Measurements from ENCODE around the gene SYNPR.

The SYNPR gene

DNA sequence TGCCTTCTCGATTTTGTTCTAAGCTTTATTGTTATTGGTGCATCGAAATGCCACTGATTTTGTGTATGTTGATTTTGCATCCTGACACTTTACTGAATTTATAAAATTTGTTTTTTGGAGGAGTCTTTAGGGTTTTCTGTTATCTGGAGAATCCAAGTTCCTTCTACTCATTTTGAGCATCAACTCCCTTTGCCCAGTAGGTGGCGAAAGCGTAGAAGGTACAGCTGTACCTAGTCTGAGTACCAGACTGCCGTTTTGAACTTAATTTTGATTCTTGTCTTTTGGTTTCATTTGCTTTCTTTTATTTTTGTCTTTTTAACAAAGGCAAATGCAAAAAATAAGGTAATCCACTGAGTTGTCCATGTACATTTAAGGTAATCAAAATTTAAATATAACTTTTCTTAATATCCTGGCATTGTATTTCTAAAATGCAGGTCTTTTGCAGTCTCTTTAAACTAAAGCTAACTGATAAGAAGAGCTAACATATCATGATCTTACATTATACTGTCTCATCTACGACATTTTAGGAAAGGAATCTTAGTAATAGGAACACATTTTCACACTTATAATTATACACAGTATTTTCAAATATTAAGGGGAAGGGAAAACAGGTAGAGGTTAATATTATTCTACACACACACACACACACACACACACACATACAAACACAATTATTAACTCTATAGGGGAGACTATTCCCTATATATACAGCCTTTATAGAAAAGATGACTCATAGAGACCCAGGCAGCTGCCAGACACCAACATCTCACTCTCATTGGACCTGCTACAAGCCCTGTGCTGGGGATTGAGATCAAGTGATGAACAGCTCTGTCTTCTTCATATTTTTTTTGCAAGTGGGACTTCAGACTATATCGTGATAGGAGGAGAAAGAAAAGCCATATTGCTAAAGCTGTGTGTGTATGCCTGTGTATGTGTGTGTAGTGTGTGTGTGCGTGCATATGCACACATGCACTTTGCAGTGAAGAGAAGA lies 71.8 kb downstream of the SYNPR start:
- H3K9ac ChIP-seq (ENCODE audit: insufficient read length): no peak overlapping the region
- TF ChIP-seq EZH2 (IDR thresholded peaks at IDR 0.05) (no peak), FOXP2 (optimal IDR thresholded peaks at IDR 0.05; ENCODE audit: control extremely low read depth, extremely low read length, insufficient read depth) (no peak), POLR2AphosphoS5 (IDR thresholded peaks at IDR 0.05; ENCODE audit: borderline replicate concordance, low read depth, low read length) (no peak)
- H3K36me3 ChIP-seq (ENCODE audit: insufficient read depth, low read length): no peaks in the 10 kb centered on the region
- no peak overlapping the region for H3K27ac ChIP-seq
- H3K4me3 ChIP-seq: no peak overlapping the region
- no peaks in the 10 kb centered on the region for H3K9me3 ChIP-seq (ENCODE audit: low read depth, low read length)
- no peak for DNase-seq (ENCODE audit: low read depth, low spot score)

DNA sequence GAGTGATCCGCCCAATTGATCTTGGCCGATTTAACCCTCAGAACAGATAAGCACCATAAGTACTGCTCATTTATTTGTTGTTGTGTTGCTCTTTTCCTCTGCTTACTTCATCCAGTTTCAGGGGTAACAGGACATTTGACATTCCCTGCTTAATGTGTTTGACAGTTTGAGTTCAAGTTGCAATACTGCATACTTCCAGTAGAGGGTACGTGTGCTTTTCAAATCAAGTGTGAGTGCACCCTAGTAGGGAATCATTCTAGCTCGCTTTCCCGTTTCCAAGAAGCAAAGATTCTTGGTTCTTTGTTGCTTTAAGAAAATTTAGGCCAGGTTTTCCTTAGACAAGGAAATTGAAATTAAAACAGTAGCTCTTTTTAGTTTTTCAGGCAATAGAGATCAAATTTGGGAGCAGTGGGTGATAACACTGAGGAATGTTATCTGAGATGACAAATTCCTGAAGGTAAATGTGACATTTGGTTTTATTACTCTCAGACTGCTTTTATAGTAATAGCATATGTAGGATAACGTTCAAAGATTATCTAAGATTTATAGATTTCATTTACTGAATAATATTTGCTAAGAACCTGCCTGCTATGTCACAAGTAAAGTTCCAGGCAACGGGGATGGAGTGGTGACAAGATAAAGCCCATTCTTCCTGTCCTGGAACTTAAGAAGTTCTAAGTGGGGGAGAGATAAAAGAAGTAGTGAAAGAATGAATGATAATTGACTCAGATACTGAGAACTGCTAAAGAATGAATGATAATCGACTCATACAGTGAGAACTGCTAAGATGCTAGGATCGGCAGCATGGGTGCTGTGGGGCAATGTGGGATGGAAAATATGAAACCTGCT lies 73.3 kb downstream of the SYNPR start:
- H3K9me3 ChIP-seq (ENCODE audit: low read depth, low read length): no peaks in the 10 kb centered on the region
- DNase-seq (ENCODE audit: low read depth, low spot score): no peak

DNA sequence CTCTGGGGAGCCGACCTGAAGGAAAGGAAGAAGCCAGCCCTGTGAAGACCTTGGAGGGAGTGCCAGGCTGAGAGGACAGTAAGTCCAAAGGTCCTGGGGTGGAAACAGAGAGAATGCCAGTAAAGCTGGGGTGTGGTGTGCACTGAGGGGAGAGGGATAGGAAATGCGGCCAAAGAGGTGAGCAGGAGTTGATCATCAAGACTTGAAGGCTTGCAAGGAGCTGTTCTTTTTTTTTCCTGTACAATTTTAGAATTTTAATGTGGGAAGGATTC lies 73.8 kb downstream of the SYNPR start:
- no peak overlapping the region for H3K9ac ChIP-seq (ENCODE audit: insufficient read length)
- DNase-seq (ENCODE audit: low read depth, low spot score): no peak
- H3K27ac ChIP-seq: no peak overlapping the region
- H3K36me3 ChIP-seq (ENCODE audit: insufficient read depth, low read length): no peaks in the 10 kb centered on the region
- TF ChIP-seq FOXP2 (optimal IDR thresholded peaks at IDR 0.05; ENCODE audit: control extremely low read depth, extremely low read length, insufficient read depth) (no peak), POLR2AphosphoS5 (IDR thresholded peaks at IDR 0.05; ENCODE audit: borderline replicate concordance, low read depth, low read length) (no peak), EZH2 (IDR thresholded peaks at IDR 0.05) (no peak)
- no peak overlapping the region for H3K4me3 ChIP-seq
- H3K9me3 ChIP-seq (ENCODE audit: low read depth, low read length): no peaks in the 10 kb centered on the region

More for the DNA sequence above, 73.3 kb downstream of the SYNPR start:
- no peak overlapping the region for H3K9ac ChIP-seq (ENCODE audit: insufficient read length)
- TF ChIP-seq FOXP2 (optimal IDR thresholded peaks at IDR 0.05; ENCODE audit: control extremely low read depth, extremely low read length, insufficient read depth) (no peak), POLR2AphosphoS5 (IDR thresholded peaks at IDR 0.05; ENCODE audit: borderline replicate concordance, low read depth, low read length) (no peak), EZH2 (IDR thresholded peaks at IDR 0.05) (no peak)
- no peak overlapping the region for H3K4me3 ChIP-seq
- H3K36me3 ChIP-seq (ENCODE audit: insufficient read depth, low read length): no peaks in the 10 kb centered on the region
- no peak overlapping the region for H3K27ac ChIP-seq

DNA sequence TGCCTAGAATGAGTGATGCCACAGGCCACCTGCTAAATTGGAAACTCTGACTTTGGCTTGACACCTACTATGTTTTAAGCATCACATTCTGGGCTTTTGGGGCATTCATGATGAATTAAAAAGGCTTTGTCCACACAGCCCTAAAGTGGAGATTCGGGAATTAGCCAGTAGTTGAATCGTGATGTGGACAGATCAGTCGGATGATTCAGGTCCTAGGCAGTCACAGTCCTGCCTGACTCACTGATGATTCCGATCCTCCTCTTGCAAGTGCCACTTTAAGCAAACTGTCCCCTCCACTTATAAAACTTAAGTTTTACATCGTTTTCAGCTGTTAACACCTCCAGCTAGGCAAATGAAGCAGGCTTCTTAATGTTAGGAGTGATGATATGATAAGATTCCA lies 75.3 kb downstream of the SYNPR start:
- Histone ChIP-seq H3K27ac (no peak overlapping the region), H3K36me3 (ENCODE audit: insufficient read depth, low read length) (no peaks in the 10 kb centered on the region), H3K9me3 (ENCODE audit: low read depth, low read length) (no peaks in the 10 kb centered on the region), H3K4me3 (no peak overlapping the region), H3K9ac (ENCODE audit: insufficient read length) (no peak overlapping the region)
- TF ChIP-seq FOXP2 (optimal IDR thresholded peaks at IDR 0.05; ENCODE audit: control extremely low read depth, extremely low read length, insufficient read depth) (no peak), EZH2 (IDR thresholded peaks at IDR 0.05) (no peak), POLR2AphosphoS5 (IDR thresholded peaks at IDR 0.05; ENCODE audit: borderline replicate concordance, low read depth, low read length) (no peak)
- DNase-seq (ENCODE audit: low read depth, low spot score): no peak

DNA sequence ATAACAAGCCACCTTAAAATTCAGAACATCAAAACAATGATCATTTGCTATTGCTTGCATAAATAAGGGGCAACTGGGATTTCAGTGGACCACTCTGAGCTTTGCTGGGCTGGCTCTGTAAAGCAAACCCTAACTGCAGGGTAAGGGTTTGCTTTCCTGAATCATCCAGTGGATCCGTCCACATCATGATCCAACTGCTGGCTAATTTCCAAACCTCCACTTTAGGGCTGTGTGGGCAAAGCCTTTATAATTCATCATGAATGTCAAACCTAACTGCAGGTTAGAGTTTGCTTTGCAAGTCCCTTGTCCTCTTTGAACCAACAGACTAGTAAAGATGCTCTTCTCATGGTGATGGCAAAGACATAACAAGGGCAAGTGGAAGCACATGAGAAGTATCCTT lies 76.1 kb downstream of the SYNPR start:
- no peaks in the 10 kb centered on the region for H3K36me3 ChIP-seq (ENCODE audit: insufficient read depth, low read length)
- no peak overlapping the region for H3K4me3 ChIP-seq
- no peaks in the 10 kb centered on the region for H3K9me3 ChIP-seq (ENCODE audit: low read depth, low read length)
- no peak overlapping the region for H3K9ac ChIP-seq (ENCODE audit: insufficient read length)
- no peak overlapping the region for H3K27ac ChIP-seq
- no peak for TF ChIP-seq EZH2 (IDR thresholded peaks at IDR 0.05)
- no peak for TF ChIP-seq POLR2AphosphoS5 (IDR thresholded peaks at IDR 0.05; ENCODE audit: borderline replicate concordance, low read depth, low read length)
- TF ChIP-seq FOXP2 (optimal IDR thresholded peaks at IDR 0.05; ENCODE audit: control extremely low read depth, extremely low read length, insufficient read depth): no peak
- DNase-seq (ENCODE audit: low read depth, low spot score): no peak

DNA sequence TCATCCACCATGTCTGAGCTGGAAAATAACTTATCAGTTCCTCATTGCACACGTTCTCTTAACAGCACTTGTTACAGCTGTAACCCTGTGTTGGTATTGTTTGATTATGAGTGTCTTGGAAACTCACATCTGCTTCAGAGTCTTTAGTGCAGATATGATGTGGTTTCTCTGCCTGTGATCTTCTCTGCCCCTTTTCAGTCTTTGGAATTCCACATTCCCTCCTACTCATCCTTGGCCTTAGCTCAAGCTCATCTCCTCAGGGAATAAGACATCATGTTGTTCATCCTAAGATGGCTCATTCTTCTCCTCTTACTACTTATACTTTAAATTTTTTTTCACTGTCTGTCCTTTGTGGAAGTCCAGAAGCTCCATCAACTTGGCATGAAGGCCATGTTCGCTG lies 77.7 kb downstream of the SYNPR start:
- Histone ChIP-seq H3K27ac (no peak overlapping the region), H3K4me3 (no peak overlapping the region), H3K9ac (ENCODE audit: insufficient read length) (no peak overlapping the region), H3K36me3 (ENCODE audit: insufficient read depth, low read length) (no peaks in the 10 kb centered on the region), H3K9me3 (ENCODE audit: low read depth, low read length) (no peaks in the 10 kb centered on the region)
- no peak for TF ChIP-seq POLR2AphosphoS5 (IDR thresholded peaks at IDR 0.05; ENCODE audit: borderline replicate concordance, low read depth, low read length)
- TF ChIP-seq EZH2 (IDR thresholded peaks at IDR 0.05): no peak
- no peak for TF ChIP-seq FOXP2 (optimal IDR thresholded peaks at IDR 0.05; ENCODE audit: control extremely low read depth, extremely low read length, insufficient read depth)
- no peak for DNase-seq (ENCODE audit: low read depth, low spot score)

DNA sequence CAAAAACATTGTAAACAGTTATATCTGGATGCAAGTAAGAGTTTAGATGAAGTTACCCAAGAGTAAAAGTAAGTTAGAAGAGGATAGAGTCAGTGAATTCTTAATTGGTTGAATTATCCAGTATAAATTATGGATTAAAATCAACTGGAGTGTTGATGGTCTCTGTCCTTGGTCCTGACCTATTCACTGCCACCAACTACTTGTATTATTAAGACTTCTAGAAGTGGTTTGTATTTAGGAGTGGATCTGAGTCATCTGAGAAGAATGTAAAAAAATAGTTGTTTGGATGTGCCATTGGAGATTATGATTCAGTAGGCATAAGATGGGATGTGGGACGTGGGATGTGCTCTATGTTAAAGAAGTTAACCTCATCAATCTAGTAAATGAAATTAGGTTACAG lies 86.4 kb downstream of the SYNPR start:
- no peak for DNase-seq (ENCODE audit: low read depth, low spot score)
- H3K27ac ChIP-seq: no peak overlapping the region
- H3K9me3 ChIP-seq (ENCODE audit: low read depth, low read length): no peaks in the 10 kb centered on the region
- TF ChIP-seq POLR2AphosphoS5 (IDR thresholded peaks at IDR 0.05; ENCODE audit: borderline replicate concordance, low read depth, low read length): no peak
- TF ChIP-seq FOXP2 (optimal IDR thresholded peaks at IDR 0.05; ENCODE audit: control extremely low read depth, extremely low read length, insufficient read depth): no peak
- TF ChIP-seq EZH2 (IDR thresholded peaks at IDR 0.05): no peak
- no peak overlapping the region for H3K4me3 ChIP-seq
- H3K9ac ChIP-seq (ENCODE audit: insufficient read length): no peak overlapping the region
- no peaks in the 10 kb centered on the region for H3K36me3 ChIP-seq (ENCODE audit: insufficient read depth, low read length)

DNA sequence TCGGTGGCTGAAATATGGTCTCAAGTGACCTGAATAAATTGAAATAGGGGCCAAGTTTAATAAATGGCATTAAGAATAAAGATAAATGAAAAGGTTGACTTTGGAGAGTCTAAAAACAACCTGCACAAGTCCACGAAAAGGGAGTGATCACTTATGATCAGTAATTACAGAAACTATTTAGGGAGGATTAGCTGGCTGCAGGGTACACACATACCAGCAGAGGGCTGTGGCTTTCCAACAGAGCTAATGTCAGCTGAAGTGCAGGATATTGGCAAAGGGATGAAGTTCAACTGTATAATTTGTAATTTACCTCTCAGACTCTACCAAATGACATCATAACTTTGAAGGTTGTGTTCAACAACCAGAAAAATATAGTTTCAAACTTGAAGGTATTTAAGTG lies 86.8 kb downstream of the SYNPR start:
- TF ChIP-seq EZH2 (IDR thresholded peaks at IDR 0.05) (no peak), FOXP2 (optimal IDR thresholded peaks at IDR 0.05; ENCODE audit: control extremely low read depth, extremely low read length, insufficient read depth) (no peak), POLR2AphosphoS5 (IDR thresholded peaks at IDR 0.05; ENCODE audit: borderline replicate concordance, low read depth, low read length) (no peak)
- H3K4me3 ChIP-seq: no peak overlapping the region
- no peaks in the 10 kb centered on the region for H3K36me3 ChIP-seq (ENCODE audit: insufficient read depth, low read length)
- H3K9ac ChIP-seq (ENCODE audit: insufficient read length): no peak overlapping the region
- no peak for DNase-seq (ENCODE audit: low read depth, low spot score)
- H3K9me3 ChIP-seq (ENCODE audit: low read depth, low read length): no peaks in the 10 kb centered on the region
- H3K27ac ChIP-seq: no peak overlapping the region
